ENCODE data around the gene PMPCB. TPM values are rescaled to one million over a fixed set of nuclear protein-coding genes. Genes with fewer than 3 reads are reported as not detected.

Gene PMPCB
- total and polyA plus RNA-seq, 3 donors from 2014 or later = 63.2 to 92.0 (median 63.7) TPM

DNA sequence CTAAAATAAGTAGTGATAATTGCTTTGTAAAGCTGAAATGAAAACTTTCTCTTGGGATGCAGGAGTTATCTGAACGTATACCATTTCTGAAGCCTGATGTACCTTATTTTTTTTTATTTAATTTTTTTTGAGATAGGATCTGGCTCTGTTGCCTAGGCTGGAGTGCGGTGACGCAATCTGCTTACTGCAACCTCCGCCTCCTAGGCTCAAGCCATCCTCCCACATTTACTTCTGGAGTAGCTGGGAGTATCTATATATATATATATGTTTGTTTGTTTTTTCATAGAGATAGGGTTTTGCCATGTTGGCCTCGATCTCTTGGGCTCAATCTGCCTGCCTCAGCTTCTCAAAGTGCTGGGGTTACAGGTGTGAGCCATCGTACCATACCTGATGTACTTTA is 2.4 kb downstream of the PMPCB start:
- no peaks in the 10 kb centered on the region for H3K27me3 ChIP-seq
- no peaks in the 10 kb centered on the region for H3K9me3 ChIP-seq
- peak; percentile 24 for DNase-seq
- intact Hi-C loops (cut with DNase I; ENCODE audit: low total_unique reads) = no loop called here
- WGBS, 2 donors = 71% methylated on average over 6 of the region's 6 CpGs
- no peaks in the 10 kb centered on the region for H3K36me3 ChIP-seq (ENCODE audit: low read depth, missing control alignments)
- H3K4me1 ChIP-seq = peaks cover 14% of the 10 kb centered on the region
- H3K4me3 ChIP-seq = no peak overlapping the region
- TF ChIP-seq CTCF (IDR thresholded peaks at IDR 0.05) (no peak), POLR2A (IDR thresholded peaks at IDR 0.05) (no peak)
- H3K27ac ChIP-seq = peak overlapping the region in 1 of 2 donors; percentile 4

- WGBS, 2 donors = 42 to 61% methylated on average over 2 of the region's 2 CpGs
- Histone ChIP-seq H3K9me3 (no peaks in the 10 kb centered on the region), H3K27me3 (no peaks in the 10 kb centered on the region), H3K4me3 (no peak overlapping the region), H3K4me1 (peaks cover 14% of the 10 kb centered on the region), H3K36me3 (ENCODE audit: low read depth, missing control alignments) (no peaks in the 10 kb centered on the region), H3K27ac (no peak overlapping the region)
- intact Hi-C loops (cut with DNase I; ENCODE audit: low total_unique reads) = no loop called here
- no peak for DNase-seq
- TF ChIP-seq POLR2A (IDR thresholded peaks at IDR 0.05) (no peak), CTCF (IDR thresholded peaks at IDR 0.05) (no peak)
These were observed 4.2 kb downstream of the PMPCB start for GRCh38 chr7:103301441-103301840.

DNA sequence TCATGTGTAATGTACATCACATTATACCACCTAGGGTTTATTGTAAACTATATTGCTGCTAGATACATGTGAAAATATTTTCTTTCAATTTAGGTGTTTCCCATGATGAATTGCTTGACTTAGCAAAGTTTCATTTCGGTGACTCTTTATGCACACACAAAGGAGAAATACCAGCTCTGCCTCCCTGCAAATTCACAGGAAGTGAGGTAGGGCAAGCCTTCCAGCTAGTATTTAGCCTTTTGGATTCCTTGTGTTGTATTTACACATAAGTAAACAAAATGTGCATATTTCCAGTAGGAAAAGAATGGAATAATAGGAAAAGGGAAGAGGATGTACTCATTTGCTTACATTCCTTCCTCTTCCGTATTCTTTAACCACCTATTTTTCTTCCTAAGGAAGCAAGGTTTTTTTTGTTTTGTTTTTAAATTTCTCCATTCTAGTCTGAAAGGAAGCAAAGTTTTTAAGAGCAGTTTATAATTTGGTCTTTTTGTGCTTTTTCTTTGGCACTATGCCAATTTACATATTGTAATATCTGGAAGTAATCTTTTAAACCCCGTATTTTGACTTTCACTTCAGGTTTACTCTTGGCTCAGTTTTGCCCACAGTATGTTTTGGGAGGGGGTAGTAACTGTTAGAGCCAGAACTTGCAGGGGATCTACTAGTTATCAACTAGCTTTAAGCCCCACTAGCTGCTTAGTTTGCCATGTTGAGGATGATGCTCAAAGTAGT is 10.4 kb downstream of the PMPCB start:
- Histone ChIP-seq H3K36me3 (ENCODE audit: low read depth, missing control alignments) (no peaks in the 10 kb centered on the region), H3K27me3 (no peaks in the 10 kb centered on the region), H3K27ac (no peak overlapping the region), H3K4me1 (no peaks in the 10 kb centered on the region), H3K4me3 (no peak overlapping the region), H3K9me3 (no peaks in the 10 kb centered on the region)
- DNase-seq = no peak
- TF ChIP-seq POLR2A (IDR thresholded peaks at IDR 0.05) (no peak), CTCF (IDR thresholded peaks at IDR 0.05) (no peak)
- 63 to 69% methylated on average over 3 of the region's 3 CpGs for WGBS, 2 donors
- intact Hi-C loops (cut with DNase I; ENCODE audit: low total_unique reads) = no loop called here

DNA sequence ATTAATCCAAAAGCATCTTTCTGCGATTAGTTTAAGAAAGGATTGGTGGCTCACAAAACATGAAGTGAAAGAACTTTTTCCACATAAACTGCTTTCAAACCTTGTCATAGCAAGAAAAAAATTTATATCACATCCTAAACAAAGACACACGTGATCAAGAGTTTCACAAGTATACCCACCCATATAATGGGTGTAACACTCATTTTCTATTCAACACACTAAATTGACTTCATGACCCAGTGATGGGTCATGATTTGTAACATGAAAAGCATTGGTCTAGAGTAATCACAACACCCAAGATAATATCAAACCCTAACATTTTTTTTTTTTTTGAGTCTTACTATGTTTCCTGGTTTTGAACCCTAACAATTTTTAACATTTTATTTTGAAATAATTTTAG is 17.6 kb downstream of the PMPCB start:
- H3K4me3 ChIP-seq = no peak overlapping the region
- no peak overlapping the region for H3K27ac ChIP-seq
- WGBS, 2 donors = 84 to 88% methylated on average over 2 of the region's 2 CpGs
- no peaks in the 10 kb centered on the region for H3K27me3 ChIP-seq
- no peaks in the 10 kb centered on the region for H3K36me3 ChIP-seq (ENCODE audit: low read depth, missing control alignments)
- DNase-seq = no peak
- H3K4me1 ChIP-seq = no peaks in the 10 kb centered on the region
- no peaks in the 10 kb centered on the region for H3K9me3 ChIP-seq
- TF ChIP-seq POLR2A (IDR thresholded peaks at IDR 0.05) = no peak
- TF ChIP-seq CTCF (IDR thresholded peaks at IDR 0.05) = no peak
- intact Hi-C loops (cut with DNase I; ENCODE audit: low total_unique reads) = no loop called here

DNA sequence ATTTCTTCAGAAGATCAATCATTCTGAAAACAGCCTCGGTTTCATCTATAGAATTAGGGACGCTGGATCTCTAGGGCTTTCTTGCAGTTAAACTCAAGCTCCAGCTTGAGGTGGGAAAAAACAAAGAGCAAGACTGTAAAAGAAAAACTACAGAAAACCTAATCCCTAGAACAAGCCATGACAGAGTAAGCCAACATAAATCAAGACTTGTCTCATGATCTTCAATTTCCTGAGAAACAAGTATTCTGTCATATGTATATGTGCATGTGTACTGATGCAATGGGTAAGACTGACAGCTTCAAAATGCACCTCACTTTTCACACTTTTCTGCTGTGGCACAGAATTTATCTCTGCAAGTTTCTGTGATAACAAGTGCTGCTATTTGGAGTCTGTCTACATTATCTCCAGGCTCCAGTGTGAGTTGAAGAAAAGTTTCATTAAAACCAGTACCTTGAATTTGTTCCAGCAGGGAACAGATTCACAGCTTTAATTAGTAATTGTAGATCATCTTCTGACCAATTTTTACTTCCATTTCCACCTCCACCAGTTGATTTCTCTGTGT is 19.2 kb downstream of the PMPCB start:
- Histone ChIP-seq H3K9me3 (no peaks in the 10 kb centered on the region), H3K27me3 (no peaks in the 10 kb centered on the region), H3K4me1 (no peaks in the 10 kb centered on the region), H3K4me3 (no peak overlapping the region), H3K36me3 (ENCODE audit: low read depth, missing control alignments) (no peaks in the 10 kb centered on the region), H3K27ac (no peak overlapping the region)
- 87 to 92% methylated on average over 2 of the region's 2 CpGs for WGBS, 2 donors
- no peak for DNase-seq
- no peak for TF ChIP-seq POLR2A (IDR thresholded peaks at IDR 0.05)
- TF ChIP-seq CTCF (IDR thresholded peaks at IDR 0.05) = no peak
- intact Hi-C loops (cut with DNase I; ENCODE audit: low total_unique reads) = no loop called here

Data from testis (tissue), 3 donors.